NCI-H2029 (cell line): ENCODE results near the gene DOC2B.

ENCODE experiments used
- DNase-seq: peaks from one replicate; lab custom pipeline; 2025; lab: John Stamatoyannopoulos, UW

DOC2B gene

DNA sequence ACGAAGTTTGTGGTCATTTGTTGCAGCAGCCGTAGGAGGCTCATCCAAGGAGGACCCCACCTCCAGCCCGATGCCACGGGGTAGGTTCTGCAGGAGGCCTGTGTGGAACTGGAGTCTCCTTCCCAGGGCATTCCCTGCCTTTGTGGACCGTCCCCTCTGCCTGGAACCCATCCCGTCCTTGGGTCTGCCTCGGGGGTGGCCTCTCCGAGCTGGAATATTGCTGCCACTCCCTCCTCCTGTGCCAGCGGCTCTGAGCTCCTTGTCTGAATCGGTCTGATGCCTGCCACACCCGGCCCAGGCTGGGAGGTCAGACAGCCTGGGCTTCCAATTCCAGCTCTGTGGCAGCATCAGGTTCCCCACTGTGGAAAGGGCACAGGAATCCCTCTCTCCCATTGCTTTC lies 18.8 kb downstream of the DOC2B start:
- no peak for DNase-seq

DNA sequence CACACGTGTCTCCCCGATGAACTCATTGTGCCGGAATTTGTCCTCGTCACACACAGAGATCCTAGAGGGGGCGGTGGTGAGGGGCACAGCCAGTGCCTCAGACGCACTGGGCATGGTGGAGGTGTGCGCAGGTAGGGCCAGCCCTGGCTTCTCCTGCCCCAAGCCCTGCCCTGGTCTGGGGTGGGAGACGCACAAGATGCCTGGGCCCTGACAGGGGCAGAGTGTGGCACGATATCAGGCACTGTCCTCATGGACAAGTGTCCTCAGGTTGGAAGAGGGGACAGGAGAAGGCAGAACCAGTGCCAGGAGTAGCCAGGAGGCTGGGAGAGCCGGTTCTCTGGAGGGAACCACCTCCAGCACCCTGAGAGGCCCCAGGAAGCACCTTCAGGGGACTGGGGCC lies 20.0 kb downstream of the DOC2B start:
- DNase-seq: no peak

DNA sequence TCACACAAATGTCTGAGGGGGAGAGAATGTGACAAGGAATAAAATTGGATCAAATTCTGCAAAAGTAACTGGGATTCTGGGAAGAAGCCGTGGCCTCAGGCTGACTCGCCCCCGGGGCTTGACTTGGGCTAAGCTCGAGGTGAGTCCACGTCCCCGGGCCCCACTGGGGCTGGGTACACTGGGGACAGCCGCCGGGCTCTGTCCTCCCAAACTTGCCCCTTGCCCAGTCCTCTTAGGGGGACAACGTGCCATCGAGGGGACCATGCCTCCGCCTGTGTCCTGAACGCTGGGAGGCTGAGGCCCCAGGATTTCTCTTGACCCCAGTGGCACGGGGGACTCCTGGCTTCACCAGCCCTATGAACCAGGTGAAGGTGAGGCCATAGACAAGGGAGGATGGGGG lies 21.1 kb downstream of the DOC2B start:
- DNase-seq: no peak

DNA sequence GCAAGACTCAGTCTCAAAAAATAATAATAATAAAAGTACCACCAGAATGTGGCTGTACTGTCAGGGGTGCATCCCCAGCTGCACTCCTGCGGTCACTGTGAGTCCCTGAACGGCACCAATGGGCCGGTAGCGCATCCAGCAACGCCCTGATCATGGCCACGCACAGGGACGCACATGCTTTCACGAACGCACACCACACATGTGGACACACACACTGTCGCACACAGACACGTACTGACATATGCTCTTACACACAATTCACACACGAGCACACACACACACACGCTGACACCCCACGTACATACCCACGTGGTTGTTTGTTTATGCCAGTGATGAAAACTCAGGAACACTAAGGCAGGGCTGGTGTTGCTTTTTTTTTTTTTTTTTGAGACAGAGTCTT lies 21.8 kb downstream of the DOC2B start:
- DNase-seq: no peak

DNA sequence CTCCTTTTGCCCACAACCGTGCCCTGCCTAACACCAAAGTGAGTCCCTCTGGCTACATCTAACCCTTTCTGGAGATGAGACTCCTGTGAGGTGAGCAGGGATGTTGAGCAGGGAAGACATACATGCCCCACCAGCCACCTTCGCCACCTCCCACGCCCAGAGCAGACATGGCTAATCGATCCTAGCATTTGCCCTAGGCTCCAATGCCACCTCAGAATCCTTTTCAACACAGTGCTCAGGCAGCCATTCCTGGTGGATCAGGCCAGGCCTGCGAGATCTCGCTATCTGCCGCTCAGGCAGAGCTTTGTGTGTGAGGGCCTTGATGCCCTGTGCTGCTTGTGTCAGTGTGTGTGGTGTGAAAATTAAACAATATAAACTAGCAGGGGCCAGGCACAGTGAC lies 23.1 kb downstream of the DOC2B start:
- DNase-seq: no peak

DNA sequence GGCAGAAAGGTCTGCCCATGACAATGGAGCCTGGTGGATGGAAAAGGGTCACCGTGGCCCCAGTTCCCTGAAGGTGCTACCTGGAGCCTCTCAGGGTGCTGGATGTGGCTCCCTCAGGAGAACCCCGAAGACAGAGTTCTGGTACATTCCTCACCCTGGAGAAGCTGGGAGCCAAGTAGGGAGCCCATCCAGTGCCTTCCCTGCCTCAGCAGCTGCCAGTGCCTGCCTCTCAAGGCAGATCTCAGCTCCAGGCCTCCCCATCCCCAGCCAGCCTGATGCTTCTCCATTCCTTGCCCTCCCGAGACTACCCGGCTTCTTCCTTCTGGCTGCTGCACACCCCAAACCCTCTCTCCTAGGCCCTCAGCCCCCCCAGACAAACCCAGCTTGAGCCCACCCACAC lies 23.5 kb downstream of the DOC2B start:
- no peak for DNase-seq

DNA sequence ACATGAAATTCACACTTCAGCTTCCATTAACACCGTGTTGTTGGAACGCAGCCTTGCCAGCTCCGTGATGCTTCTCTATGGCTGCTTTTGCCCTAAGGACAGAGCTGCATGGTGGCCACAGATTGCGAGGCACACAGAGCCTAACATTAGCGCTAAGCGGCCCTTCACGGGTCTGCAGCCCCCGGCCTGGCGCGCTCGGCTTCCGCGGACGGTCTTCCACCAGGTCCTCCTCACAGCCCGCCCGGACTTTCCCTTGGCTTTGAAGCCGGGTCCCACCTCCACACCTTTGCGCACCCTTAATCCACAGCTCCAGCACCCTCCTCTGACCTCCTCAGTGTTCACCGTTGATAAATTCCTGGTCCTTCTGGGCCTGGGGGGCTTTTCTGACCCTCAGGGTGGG lies 24.5 kb downstream of the DOC2B start:
- no peak for DNase-seq

DNA sequence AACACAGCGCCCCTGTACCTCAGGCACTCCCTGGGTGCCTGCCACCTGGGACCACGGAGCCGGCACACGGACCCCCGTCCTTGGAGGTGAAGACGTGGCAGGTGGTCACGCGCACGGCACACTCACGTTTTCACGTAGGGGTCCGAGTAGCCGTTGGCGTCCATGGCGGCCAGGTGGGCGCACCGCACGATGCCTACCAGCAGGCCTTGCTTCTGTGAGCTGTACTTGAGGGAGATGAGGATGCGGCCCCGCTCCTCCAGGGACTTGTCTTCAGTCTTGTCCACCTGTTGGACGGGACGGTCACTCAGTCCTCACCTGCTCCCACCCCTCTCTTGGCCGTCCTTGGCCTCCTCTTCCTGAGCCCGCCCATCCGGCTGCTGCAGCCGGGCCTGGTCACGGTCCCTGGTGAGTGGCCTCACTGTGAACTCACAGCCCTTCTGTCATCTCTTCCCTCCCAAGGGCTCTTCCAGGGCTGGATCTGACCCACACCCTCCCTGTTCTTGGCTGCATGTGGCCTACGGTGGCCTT lies 25.3 kb downstream of the DOC2B start:
- DNase-seq: no peak

DNA sequence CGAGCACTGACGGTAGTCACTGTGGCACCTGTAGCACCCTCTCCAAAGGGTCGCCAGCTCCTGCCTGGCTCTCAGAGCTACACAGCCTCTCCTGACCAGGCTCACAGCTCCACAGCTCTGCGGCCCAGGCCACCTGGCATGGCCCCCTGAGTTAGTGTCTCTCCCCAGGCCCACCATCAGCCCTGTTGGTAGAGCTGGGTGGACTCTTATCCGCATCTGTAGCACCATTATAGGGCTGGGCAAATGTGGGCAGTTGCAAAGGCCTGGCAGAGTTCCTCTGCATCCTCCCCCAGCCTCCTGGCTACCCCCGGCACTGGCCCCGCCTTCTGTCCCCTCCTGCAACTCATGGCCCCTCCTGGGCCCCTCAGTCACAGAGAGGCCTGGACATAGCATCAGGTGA lies 25.9 kb downstream of the DOC2B start:
- no peak for DNase-seq

DNA sequence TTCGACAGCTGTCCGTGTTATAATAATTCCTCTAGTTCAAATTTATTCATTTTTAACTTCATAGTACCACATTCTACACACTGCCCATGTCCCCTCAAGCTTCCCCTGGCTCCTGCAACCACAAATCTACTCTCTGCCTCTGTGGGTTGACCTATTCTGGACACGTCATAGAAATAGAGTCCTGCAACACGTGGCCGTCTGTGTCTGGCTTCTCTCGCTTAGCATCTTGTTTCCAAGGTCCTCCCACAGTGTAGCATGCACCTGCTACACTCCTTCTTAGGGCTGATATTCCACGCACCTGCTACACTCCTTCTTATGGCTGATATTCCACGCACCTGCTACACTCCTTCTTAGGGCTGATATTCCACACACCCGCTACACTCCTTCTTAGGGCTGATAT lies 27.6 kb downstream of the DOC2B start:
- no peak for DNase-seq

DNA sequence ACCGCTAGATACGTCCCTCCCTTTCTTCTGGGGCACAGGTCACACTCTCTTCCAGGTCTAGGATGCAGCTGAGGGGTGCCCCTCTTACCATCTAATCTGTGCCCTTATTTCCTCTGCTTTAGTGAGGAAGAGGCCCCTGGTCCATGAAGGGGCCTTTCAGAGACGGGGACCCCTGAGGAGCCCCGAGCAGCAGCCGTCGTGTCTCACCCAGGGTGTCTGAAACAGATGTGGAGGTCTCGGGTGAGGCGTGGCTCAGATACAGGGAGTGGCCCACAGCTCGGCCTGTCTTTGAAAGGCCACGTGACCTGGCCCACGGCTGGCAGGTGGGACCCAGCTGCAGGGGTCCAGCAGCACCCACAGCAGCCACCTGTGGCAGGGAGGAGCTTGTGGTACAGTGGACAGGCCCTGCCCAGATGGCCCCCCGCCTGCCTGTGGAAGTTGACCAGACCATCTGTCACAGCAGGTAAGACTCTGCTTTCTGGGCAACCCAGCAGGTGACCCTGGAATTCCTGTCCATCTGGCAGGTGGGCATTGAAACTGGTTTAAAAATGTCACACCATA lies 28.5 kb downstream of the DOC2B start:
- no peak for DNase-seq

DNA sequence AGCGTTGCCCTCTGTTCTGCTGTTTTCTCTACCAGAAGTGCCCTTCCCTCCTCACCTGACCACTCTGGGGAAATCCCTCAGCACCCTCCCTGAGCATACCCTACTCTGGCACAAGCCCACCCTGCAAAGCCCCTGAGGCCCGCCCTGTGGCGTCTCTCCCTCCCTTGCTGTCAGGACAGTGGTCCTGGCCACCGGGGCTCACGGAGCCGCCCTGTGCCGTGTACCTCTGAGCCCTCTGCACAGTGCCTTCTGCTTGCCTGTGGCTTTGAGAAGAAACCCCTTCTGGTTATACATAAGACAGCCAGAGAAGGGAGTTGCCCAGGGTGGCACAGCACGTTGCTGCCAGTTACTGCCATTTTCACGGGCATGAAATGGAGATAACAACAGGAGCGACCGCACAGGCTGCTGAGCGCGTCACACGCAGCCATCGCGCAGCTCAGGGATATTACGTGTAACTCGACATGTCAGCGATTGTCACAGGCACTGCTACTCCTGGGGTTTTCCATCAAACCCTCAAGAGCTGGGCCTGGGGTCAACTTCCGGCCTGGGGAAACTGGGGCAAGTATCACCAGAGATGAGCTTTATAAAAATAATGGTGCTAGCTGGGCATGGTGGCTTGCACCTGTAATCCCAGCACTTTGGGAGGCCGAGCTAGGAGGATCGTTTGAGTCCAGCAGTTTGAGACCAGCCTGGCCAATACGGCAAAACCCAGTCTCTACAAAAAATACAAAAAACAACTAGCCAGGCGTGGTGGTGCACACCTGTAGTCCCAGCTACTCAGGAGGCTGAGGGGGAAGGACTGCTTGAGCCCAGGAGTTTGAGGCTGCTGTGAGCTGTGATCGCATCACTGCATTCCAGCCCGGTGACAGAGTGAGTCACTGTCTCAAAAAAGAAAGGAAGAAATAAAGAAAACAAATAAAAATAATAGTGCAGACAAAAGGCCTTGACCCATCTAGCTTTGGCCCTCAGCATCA lies 29.3 kb downstream of the DOC2B start:
- DNase-seq: no peak

DNA sequence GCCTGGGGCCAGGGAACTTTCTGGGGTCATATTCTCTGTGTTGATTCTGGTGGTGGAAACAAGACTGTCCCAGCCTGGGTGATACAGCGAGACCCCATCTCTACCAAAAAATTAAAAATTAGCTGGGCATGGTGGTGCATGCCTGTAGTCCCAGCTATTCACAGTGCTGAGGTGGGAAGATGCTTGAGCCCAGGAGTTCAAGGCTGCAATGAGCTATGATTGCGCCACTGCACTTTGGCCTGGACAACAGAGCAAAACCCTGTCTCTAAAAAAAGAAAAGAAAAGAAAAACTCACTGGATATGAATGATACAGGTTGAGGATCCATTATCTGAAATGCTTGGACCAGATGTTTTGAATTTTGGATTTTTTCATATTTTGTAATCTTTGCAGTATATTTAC lies 30.4 kb downstream of the DOC2B start:
- no peak for DNase-seq

DNA sequence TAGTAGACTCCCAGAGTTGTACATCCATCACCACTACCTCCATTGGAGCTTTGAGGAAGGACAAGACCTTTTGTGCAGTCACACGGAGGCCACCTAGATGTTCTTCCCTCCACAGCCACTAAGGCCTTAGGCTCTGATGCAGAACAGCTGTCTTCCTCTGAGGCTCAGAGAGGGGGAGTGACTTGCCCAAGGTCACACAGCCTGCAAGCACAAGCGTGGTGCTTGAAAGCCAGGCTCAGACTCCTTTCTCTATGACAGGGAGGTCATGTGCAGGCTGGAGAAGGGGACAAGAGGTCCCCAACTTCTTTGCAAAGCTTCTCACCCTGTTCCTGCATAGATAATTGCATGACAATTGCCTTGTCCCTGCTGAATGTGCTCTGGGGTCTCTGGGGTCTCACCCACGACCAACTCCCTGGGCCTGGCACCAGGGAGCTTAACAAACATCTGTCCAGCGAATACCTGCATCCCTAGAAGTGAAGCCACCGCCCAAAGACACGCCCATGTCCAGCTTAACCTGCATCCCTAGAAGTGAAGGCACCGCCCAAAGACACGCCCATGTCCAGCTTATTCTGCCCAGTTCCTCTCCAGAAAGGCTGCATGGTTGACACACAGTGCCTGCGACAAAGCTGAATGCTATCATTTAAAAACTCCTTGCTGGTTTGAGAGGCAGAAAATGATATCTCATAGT lies 31.4 kb downstream of the DOC2B start:
- no peak for DNase-seq

DNA sequence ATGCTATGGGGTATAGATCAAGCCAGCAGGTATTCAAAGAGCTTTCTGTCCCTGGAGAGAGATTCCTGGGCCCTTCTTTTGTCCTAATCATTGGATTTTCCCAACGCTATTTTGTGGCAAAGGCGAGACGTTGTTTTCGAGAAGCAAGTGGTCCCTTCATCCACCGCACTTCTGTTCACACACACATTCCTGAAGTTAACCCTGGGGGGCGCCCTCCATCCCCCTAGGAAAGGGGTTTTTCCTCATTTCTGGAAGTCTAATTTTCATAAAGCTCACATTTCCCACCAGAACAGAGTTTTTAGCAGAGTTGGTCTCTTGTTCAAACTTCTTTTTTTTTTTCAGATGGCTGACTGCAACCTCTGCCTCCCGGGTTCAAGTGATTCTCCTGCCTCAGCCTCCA lies 32.2 kb downstream of the DOC2B start:
- no peak for DNase-seq

DNA sequence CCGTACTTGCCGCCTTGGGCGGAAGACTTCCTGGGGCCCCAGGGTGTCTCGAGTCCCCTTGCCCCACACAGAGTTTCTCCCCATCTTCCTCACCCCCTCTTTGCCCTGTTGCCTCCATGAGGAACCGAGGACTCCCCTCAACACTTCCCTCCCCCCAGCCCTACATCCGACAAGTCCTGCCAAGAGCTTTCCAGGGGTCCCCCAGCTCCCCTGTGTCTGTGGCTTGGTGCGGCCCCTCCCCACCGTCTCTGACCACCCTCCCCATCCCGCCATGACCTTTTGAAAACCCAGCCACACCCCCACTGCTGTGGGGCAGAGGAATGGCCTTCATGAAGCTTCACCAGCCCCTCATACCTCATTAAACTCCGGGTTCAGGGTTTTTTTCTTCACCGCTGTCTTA lies 32.7 kb downstream of the DOC2B start:
- no peak for DNase-seq

DNA sequence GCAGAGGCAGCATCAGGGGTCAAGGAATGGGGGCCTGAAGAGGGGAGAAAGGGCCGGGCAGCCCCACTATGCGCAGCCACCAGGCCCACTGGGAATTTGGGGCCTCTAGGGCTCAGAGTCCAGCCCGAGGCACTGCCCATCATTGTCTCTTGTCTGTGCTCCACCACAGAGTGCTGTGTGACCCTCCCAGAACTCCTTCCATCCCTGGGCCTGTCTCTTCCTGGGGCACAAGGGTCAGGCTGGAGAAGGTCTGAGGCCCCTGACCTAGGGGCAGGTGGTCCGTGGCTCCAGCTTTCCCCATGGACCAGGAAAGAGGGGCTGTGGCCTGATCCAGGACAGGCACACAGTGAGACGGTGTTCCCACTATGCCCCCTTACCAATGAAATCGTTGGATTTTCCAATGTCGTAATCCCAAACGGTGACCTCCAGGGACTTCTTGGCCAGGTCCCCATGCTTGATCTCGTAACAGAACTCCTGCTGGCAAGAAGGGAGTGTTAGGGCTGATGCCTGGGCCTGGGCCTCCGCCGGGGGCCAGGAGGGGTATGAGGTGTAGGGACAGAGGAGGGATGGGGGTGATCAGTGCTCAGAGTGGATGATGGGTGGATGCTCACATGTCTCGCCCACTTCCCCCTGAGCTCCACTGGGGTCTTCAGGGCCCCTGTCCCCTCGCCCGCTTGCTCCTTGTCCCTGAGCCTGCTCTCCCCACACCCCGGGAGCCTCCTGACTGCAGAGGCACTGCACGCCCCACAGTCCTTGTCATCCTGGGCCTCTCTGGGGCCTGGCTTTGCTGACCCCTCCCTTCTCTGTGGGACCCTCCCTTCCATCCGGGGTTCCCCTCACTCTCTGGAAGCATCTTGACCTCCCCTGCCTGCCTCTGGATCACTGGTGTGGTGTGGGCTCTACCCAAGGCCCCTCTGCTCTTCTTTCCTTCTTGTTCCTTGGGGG lies 33.4 kb downstream of the DOC2B start:
- DNase-seq: no peak

DNA sequence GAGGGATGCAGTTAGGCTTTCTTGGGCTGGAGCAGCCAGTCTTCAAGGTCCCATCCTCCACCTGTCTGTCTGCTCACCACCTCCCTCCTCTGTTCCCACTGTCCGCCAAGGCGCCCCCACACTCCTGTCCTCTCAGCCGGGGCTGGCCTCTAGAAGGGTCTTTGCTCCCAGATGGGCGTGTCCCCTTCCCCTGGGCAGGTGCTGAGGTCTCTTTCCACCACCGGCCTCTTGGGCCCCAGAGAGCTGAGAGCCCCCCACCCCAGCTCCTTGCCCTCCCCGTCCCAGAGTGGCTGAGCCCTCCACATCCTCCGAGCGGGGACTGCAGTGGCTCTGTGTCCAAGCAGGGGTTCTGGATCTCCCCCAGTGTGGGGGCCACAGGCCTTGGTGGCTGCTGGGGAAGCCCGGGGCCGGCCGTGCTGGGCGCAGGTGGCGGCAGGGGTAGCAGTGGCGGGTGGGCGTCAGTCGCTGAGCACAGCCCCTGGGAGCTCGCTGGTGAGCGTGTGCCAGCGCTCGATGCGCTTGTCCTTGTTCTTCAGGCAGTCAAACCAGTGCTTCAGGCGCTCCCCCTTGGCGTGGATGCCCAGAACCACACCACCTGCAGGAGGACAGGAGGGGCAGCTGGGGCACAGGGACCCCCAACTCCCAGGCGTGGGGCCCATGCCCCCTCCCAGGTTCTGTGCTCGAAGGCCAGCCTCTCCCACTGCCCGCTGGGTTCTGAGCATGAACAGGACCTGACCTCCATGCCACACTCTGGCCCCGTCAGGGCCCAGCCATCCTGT lies 34.3 kb downstream of the DOC2B start:
- no peak for DNase-seq

DNA sequence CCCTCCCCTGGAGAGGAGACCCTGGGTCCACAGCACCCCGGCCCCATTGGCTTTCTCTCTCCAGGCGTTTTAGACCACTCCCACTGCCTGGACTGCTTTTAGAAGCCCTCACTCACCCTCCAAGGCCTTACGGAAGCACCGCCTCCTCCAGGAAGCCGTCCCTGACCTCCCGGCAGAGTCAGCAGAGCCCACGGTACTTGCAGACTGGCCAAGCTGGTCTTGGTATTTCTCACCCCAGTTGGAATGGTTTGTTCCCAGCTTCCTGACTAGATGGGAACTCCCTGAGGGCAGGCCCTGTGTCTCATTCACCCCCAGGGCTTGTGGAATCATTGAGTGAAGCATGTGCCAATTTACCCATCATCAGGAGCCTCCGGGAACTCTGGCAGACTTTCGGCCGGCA lies 34.9 kb downstream of the DOC2B start:
- DNase-seq: no peak

DNA sequence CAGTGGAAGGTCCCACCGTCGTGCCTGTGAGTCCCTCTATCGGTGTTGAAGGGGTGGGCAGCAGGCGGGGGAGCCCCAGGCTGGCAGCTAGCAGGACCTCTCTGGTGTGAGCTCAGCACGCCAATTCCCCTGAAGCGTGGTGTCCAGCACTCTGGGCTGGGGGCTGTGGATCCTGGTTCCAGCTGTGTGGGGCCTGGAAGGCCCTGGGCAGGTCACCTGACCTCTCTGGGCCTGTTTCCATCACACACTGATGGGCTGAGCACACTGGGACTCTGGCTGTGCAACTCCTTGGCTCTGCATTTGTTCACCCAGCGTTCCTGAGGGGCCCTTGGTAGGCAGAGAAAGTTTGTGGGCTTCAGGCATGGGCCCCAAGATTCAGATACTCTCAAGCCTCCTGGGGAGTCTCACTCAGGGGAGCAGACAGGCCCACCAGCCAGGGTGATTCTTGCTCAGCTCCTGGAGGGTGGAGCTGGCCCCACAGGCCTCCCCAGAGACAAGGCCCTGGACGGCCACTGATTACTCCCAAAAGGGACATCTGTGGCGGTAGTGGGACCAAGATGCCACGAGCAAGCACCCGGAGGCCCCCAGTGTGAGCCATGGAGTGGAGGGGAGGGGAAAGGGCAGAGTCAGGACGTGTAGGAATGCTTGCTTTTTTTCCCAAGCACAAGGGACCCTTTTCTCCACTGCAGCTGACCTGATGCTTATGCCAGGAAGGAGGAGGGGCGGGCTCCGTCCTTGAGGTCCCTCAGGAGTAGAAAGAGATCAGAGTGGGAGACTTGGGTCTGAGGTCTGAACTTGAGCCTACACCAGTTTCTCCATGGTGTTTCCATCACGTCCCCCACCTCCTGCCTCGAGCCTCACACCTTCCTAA lies 35.5 kb downstream of the DOC2B start:
- no peak for DNase-seq
